SK-N-SH (cell line): ENCODE data around the gene TTC38. TPM values are rescaled to one million over a fixed set of nuclear protein-coding genes. Genes with fewer than 3 reads are reported as not detected.

Experiments used
- CTCF ChIA-PET: fragments of 300-600, 350-600 bp; formaldehyde crosslinking; extraction: SDS; loops from one replicate; lab custom pipeline; 2021; lab: Yijun Ruan, JAX
- POLR2A ChIA-PET: fragments of 350-600 bp; sonication (Branson Sonifier 250); formaldehyde crosslinking; extraction: SDS; loops from one replicate; lab custom pipeline; 2020; ENCODE audit warnings: antibody characterized with exemption, inconsistent platforms; lab: Yijun Ruan, JAX
- DNase-seq: peaks from one replicate; pipeline ENCODE4 v3.0.0; 2012
- H2AFZ ChIP-seq: fragments of 200-600 bp; sonication (generic); 2 replicates; pipeline ENCODE4 v1.8.1; 2016; ENCODE audit warnings: antibody characterized with exemption, mild to moderate bottlenecking, low read depth
- H3F3A ChIP-seq: fragments of 200-600 bp; sonication (generic); replicated peaks from 2 replicates; pipeline ENCODE3; 2016; ENCODE audit warnings: antibody characterized with exemption, mild to moderate bottlenecking; ENCODE audit not compliant: insufficient read depth
- H3K27ac ChIP-seq, 2 experiments: fragments of 200-500 bp in 1 of 2; fragments of 200-600 bp in 1 of 2; sonication (Bioruptor generic) in 1 of 2; sonication (generic), shearing (Covaris generic) in 1 of 2; 2 replicates each; pipeline versions ENCODE4 v1.5.1 to v1.6.1; 2014 to 2016; ENCODE audit warnings: low read depth in 2 of 2, inconsistent platforms in 1 of 2, low read length in 1 of 2, mild to moderate bottlenecking in 1 of 2, mixed read lengths in 1 of 2
- H3K27me3 ChIP-seq: fragments of 200-600 bp; sonication (generic), shearing (Covaris generic); 2 replicates; pipeline ENCODE4 v1.6.1; 2016; ENCODE audit warnings: mixed run types; ENCODE audit not compliant: insufficient read depth
- H3K36me3 ChIP-seq, 2 experiments: fragments of 200-500 bp in 1 of 2; fragments of 200-600 bp in 1 of 2; sonication (Bioruptor generic) in 1 of 2; sonication (generic) in 1 of 2; replicated peaks in 1 of 2; 2 replicates each; pipeline versions ENCODE3 to v1.5.1; 2014 to 2016; ENCODE audit warnings: low read length in 1 of 2, mild to moderate bottlenecking in 1 of 2; ENCODE audit not compliant: insufficient read depth in 2 of 2, control insufficient read depth in 1 of 2
- H3K4me1 ChIP-seq, 2 experiments: fragments of 200-500 bp in 1 of 2; fragments of 200-600 bp in 1 of 2; sonication (Bioruptor generic) in 1 of 2; sonication (generic), shearing (Covaris generic) in 1 of 2; 2 replicates each; pipeline versions ENCODE4 v1.5.1 to v1.6.1; 2014 to 2016; ENCODE audit warnings: low read depth in 1 of 2, low read length in 1 of 2, mixed run types in 1 of 2; ENCODE audit not compliant: insufficient read depth in 2 of 2, control insufficient read depth in 1 of 2
- H3K4me2 ChIP-seq: fragments of 200-600 bp; sonication (generic), shearing (Covaris generic); 2 replicates; pipeline ENCODE4 v1.6.1; 2017; ENCODE audit warnings: mixed run types
- H3K4me3 ChIP-seq, 2 experiments: fragments of 200-500 bp in 1 of 2; fragments of 200-600 bp in 1 of 2; sonication (Bioruptor generic) in 1 of 2; sonication (generic), shearing (Covaris generic) in 1 of 2; 2 replicates each; pipeline versions ENCODE4 v1.5.1 to v1.8.1; 2014 to 2016; ENCODE audit warnings: low read depth in 2 of 2, inconsistent platforms in 1 of 2, low read length in 1 of 2, mild to moderate bottlenecking in 1 of 2, mixed read lengths in 1 of 2, moderate library complexity in 1 of 2
- H3K79me2 ChIP-seq: fragments of 200-600 bp; sonication (generic); 2 replicates; pipeline ENCODE4 v1.8.1; 2017; ENCODE audit warnings: mild to moderate bottlenecking; ENCODE audit not compliant: insufficient read depth
- H3K9ac ChIP-seq: fragments of 200-600 bp; sonication (generic); 2 replicates; pipeline ENCODE4 v1.6.1; 2017; ENCODE audit warnings: mixed run types
- H3K9me2 ChIP-seq: fragments of 200-600 bp; sonication (generic); 2 replicates; pipeline ENCODE4 v1.6.1; 2017; ENCODE audit warnings: mixed run types
- H3K9me3 ChIP-seq: fragments of 200-600 bp; sonication (generic); 2 replicates; pipeline ENCODE4 v1.6.1; 2017; ENCODE audit warnings: mixed run types, mild to moderate bottlenecking, moderate library complexity
- H4K20me1 ChIP-seq: fragments of 200-600 bp; sonication (generic); 2 replicates; pipeline ENCODE4 v1.6.1; 2017; ENCODE audit warnings: mild to moderate bottlenecking, mixed run types; ENCODE audit not compliant: insufficient read depth
- CHD2 ChIP-seq: fragments of 150-350 bp; IDR thresholded peaks from 2 replicates; pipeline ENCODE4 v1.6.1; 2018; ENCODE audit warnings: low read length; ENCODE audit not compliant: partially characterized antibody
- ELF1 ChIP-seq: IDR thresholded peaks from 2 replicates; pipeline ENCODE4 v1.4.0; 2012
- EZH2phosphoT487 ChIP-seq: fragments of 200-600 bp; sonication (generic); IDR thresholded peaks from 2 replicates; pipeline ENCODE4 v1.6.1; 2017; ENCODE audit warnings: low read depth, mixed run types, mild to moderate bottlenecking, antibody characterized with exemption, moderate library complexity, borderline replicate concordance
- FOXJ3 ChIP-seq: sonication (generic); formaldehyde crosslinking; IDR thresholded peaks from 2 replicates; pipeline ENCODE4 v1.5.1; 2020; ENCODE audit warnings: mild to moderate bottlenecking, missing genetic modification reagents
- GATA2 ChIP-seq: sonication (generic); formaldehyde crosslinking; IDR thresholded peaks from 2 replicates; pipeline ENCODE4 v1.5.0; 2020; ENCODE audit warnings: mild to moderate bottlenecking, missing genetic modification reagents
- NRF1 ChIP-seq: IDR thresholded peaks from 2 replicates; pipeline ENCODE4 v1.6.1; 2012; ENCODE audit warnings: low read depth, mild to moderate bottlenecking, low read length
- RAD21 ChIP-seq: IDR thresholded peaks from 2 replicates; pipeline ENCODE4 v1.6.1; 2012; ENCODE audit warnings: mild to moderate bottlenecking, low read length
- RXRA ChIP-seq: IDR thresholded peaks from 2 replicates; pipeline ENCODE4 v1.4.0; 2012; ENCODE audit warnings: low read depth, mild to moderate bottlenecking, borderline replicate concordance
- WGBS: methylation state at CpG from one replicate; pipeline ENCODE4 v1.1.6; 2017; ENCODE audit warnings: low lambda C conversion rate; 5-methylcytosine and 5-hydroxymethylcytosine counted together
- polyA plus RNA-seq, 3 experiments: library from polyadenylated mRNA; depleted of rRNA; stranded (reverse); fragments of >200 nt; gene quantifications; 2 replicates each; pipeline ENCODE4 v1.2.3, GENCODE V29; 2012
- TF ChIP-seq, protein P1 (sequence below): fragments of 150-350 bp; IDR thresholded peaks from 2 replicates; pipeline ENCODE4 v1.6.1; 2016; ENCODE audit warnings: mild to moderate bottlenecking, low read depth, low read length
- TF ChIP-seq, protein P2 (sequence below): IDR thresholded peaks from 2 replicates; pipeline ENCODE4 v1.4.0; 2012; ENCODE audit warnings: low read depth

The TTC38 gene
- polyA plus RNA-seq, 1 of the 3 experiments (the other 2 are of a cell fraction), result 24.0 TPM

DNA sequence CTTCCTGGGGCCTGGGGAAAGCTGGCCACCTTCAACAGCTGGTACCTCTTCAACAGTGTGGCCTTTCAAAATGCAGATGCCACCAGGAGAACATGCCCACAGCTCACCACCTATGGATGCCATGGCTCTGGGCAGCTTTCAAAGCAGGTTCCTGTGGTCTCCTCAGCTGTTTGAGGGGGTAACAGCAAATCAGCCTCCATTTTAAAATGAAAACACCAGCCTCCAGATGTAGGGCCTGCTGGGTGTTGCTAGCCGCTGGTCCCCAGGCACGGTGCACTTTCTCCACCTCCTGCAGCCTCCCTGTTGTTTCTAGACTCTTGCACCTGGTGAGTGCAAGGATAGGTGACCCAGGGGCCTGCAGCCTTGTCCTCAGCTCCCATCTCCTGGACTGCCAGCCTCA is 27.7 kb upstream of the TTC38 start:
- peaks cover 0 to 69% of the 10 kb centered on the region in 2 experiments; a peak in 2 of 4 replicates for H3K4me1 ChIP-seq
- H4K20me1 ChIP-seq, result no peaks in the 10 kb centered on the region
- no CpG with 5 or more reads among the region's 2 CpGs for WGBS
- ChIA-PET CTCF (interaction anchor here (1.7 to 3.9 kb wide), 2 partner anchors 118 to 123 kb away, joined by 4 to 15 read pairs; no protein-coding TSS in a partner anchor), POLR2A (interaction anchor here (2.0 kb wide), 1 partner anchor 10 kb away, joined by 6 read pairs; the partner anchor contains the start of gene CDPF1)
- H3F3A ChIP-seq, result no peaks in the 10 kb centered on the region
- no peaks in the 10 kb centered on the region for H3K9me2 ChIP-seq
- H3K79me2 ChIP-seq, result no peaks in the 10 kb centered on the region
- H2AFZ ChIP-seq, result no peak overlapping the region
- no peak overlapping the region for H3K9ac ChIP-seq
- no peak overlapping the region for H3K4me3 ChIP-seq
- H3K27me3 ChIP-seq, result no peaks in the 10 kb centered on the region
- H3K9me3 ChIP-seq, result no peaks in the 10 kb centered on the region
- peaks cover 0 to 27% of the 10 kb centered on the region in 2 experiments for H3K36me3 ChIP-seq
- no peak for TF ChIP-seq GATA2 (CRISPR knock-in tag)
- no peak for TF ChIP-seq RAD21
- TF ChIP-seq, protein P1, sequence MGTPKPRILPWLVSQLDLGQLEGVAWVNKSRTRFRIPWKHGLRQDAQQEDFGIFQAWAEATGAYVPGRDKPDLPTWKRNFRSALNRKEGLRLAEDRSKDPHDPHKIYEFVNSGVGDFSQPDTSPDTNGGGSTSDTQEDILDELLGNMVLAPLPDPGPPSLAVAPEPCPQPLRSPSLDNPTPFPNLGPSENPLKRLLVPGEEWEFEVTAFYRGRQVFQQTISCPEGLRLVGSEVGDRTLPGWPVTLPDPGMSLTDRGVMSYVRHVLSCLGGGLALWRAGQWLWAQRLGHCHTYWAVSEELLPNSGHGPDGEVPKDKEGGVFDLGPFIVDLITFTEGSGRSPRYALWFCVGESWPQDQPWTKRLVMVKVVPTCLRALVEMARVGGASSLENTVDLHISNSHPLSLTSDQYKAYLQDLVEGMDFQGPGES, result no peak
- TF ChIP-seq EZH2phosphoT487, result no peak
- no peak for TF ChIP-seq ELF1
- no peak for TF ChIP-seq CHD2
- no peak for TF ChIP-seq RXRA
- peak overlapping the region in 1 of 2 experiments; percentile 99; a peak in 2 of 4 replicates for H3K27ac ChIP-seq
- DNase-seq, result no peak
- no peak overlapping the region for H3K4me2 ChIP-seq

DNA sequence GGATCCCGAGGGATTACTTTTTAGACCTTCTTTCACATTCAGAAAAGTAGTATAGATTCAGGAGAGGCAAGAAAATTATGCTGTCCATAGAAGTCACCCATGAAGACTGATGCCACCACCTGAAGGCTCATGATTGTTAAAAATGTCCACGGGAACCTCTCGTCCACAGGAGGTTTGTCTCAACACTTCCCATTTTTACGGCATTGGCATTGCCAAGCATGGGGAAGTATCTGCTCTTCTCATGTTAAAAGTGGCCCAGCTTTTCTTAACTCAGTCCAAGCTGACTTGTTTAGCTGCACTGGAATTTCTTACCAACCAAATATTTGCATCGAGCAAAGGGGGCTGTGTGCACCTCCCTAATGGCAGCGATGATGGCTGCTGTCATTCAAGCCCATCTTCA is 27.3 kb upstream of the TTC38 start:
- Histone ChIP-seq H3K4me2 (no peak overlapping the region), H3K4me3 (no peak overlapping the region), H2AFZ (no peak overlapping the region), H3K4me1 (peaks cover 0 to 74% of the 10 kb centered on the region in 2 experiments; a peak in 2 of 4 replicates)
- WGBS, result 95% methylated on average over 6 of the region's 6 CpGs
- TF ChIP-seq FOXJ3 (CRISPR knock-in tag), result no peak
- TF ChIP-seq, all 33 proteins: peak for 0
- no peaks in the 10 kb centered on the region for H3K27me3 ChIP-seq
- H3K36me3 ChIP-seq, result peaks cover 0 to 24% of the 10 kb centered on the region in 2 experiments
- ChIA-PET CTCF (interaction anchor here (1.7 to 3.9 kb wide), 2 partner anchors 118 to 123 kb away, joined by 4 to 15 read pairs; no protein-coding TSS in a partner anchor), POLR2A (interaction anchor here (2.0 kb wide), 1 partner anchor 10 kb away, joined by 6 read pairs; the partner anchor contains the start of gene CDPF1)
- H3K9me3 ChIP-seq, result no peaks in the 10 kb centered on the region
- no peaks in the 10 kb centered on the region for H3K79me2 ChIP-seq
- H3K27ac ChIP-seq, result peak overlapping the region in 1 of 2 experiments; percentile 99; a peak in 2 of 4 replicates
- H4K20me1 ChIP-seq, result no peaks in the 10 kb centered on the region
- H3K9me2 ChIP-seq, result no peaks in the 10 kb centered on the region
- H3F3A ChIP-seq, result no peaks in the 10 kb centered on the region
- no peak overlapping the region for H3K9ac ChIP-seq
- DNase-seq, result no peak

GRCh38 chr22:46240907-46241306 is 26.9 kb upstream of the TTC38 start:
- H2AFZ ChIP-seq, result no peak overlapping the region
- H3K27ac ChIP-seq, result peak overlapping the region in 1 of 2 experiments; percentile 99; a peak in 2 of 4 replicates
- no peaks in the 10 kb centered on the region for H4K20me1 ChIP-seq
- DNase-seq, result peak; percentile 47
- ChIA-PET POLR2A (interaction anchor here (0.9 to 2.0 kb wide), 4 partner anchors 9 to 233 kb away, joined by 3 to 9 read pairs (median 5); partner anchors contain the start of genes CDPF1 and TTC38), CTCF (interaction anchor here (0.5 to 3.9 kb wide), 8 partner anchors 9 to 651 kb away, joined by 3 to 15 read pairs (median 4); partner anchors contain the start of gene CDPF1)
- H3K79me2 ChIP-seq, result no peaks in the 10 kb centered on the region
- no peak overlapping the region for H3K4me2 ChIP-seq
- no peaks in the 10 kb centered on the region for H3F3A ChIP-seq
- no peak overlapping the region for H3K4me3 ChIP-seq
- WGBS, result 97% methylated on average over 4 of the region's 7 CpGs
- H3K9ac ChIP-seq, result no peak overlapping the region
- H3K4me1 ChIP-seq, result peaks cover 0 to 78% of the 10 kb centered on the region in 2 experiments; a peak in 2 of 4 replicates
- no peaks in the 10 kb centered on the region for H3K9me3 ChIP-seq
- no peaks in the 10 kb centered on the region for H3K9me2 ChIP-seq
- no peaks in the 10 kb centered on the region for H3K27me3 ChIP-seq
- H3K36me3 ChIP-seq, result peaks cover 0 to 24% of the 10 kb centered on the region in 2 experiments
- TF ChIP-seq NRF1 (no peak), RAD21 (no peak), RXRA (no peak)
- TF ChIP-seq, protein P2, sequence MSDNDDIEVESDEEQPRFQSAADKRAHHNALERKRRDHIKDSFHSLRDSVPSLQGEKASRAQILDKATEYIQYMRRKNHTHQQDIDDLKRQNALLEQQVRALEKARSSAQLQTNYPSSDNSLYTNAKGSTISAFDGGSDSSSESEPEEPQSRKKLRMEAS, result no peak
